A549 (cell line): ENCODE data around the gene RIT1. TPM values are rescaled to one million over a fixed set of nuclear protein-coding genes. Genes with fewer than 3 reads are reported as not detected.

ENCODE experiments used
- ATAC-seq, 2 experiments: fragments of 200-7000 bp in 1 of 2; fragments of >200 bp in 1 of 2; cut with Nextera tagmentation in 1 of 2; cut with Tn5 transposase in 1 of 2; 3 replicates each; pipeline versions ENCODE4 v1.8.0 to v1.9.1; 2018 to 2020; ENCODE audit warnings: mild to moderate bottlenecking in 1 of 2, moderate library complexity in 1 of 2
- CTCF ChIA-PET: fragments of 300-600 bp; sonication (Branson Sonifier 250); formaldehyde crosslinking; extraction: SDS; loops from one replicate; lab custom pipeline; 2021; ENCODE audit warnings: antibody characterized with exemption, inconsistent platforms; lab: Yijun Ruan, JAX
- POLR2A ChIA-PET: fragments of 350-600 bp; formaldehyde crosslinking; extraction: SDS; loops from one replicate; lab custom pipeline; 2021; ENCODE audit warnings: antibody characterized with exemption, inconsistent platforms; lab: Yijun Ruan, JAX
- DNase-seq, 2 experiments: peaks; one replicate each; pipeline versions ENCODE4 v3.0.0 to v3.0.0-alpha.2; 2011 to 2016; ENCODE audit warnings: low read depth in 1 of 2, low spot score in 1 of 2
- FAIRE-seq: peaks from 2 replicates; lab custom pipeline; 2011; peaks lifted over from hg19 to GRCh38; lab: Jason Lieb, UNC
- H3K27ac ChIP-seq, 2 experiments: fragments of >200 bp; sonication (Bioruptor Twin); formaldehyde crosslinking; 3 replicates each; pipeline ENCODE4 v1.5.1; 2016 to 2017
- H3K4me1 ChIP-seq: fragments of >200 bp; sonication (Bioruptor Twin); formaldehyde crosslinking; 3 replicates; pipeline ENCODE4 v1.6.1; 2016
- H3K4me2 ChIP-seq: fragments of >200 bp; sonication (Bioruptor Twin); formaldehyde crosslinking; 3 replicates; pipeline ENCODE4 v1.6.1; 2016
- H3K4me3 ChIP-seq: fragments of >200 bp; sonication (Bioruptor Twin); formaldehyde crosslinking; 3 replicates; pipeline ENCODE4 v1.5.1; 2016
- H3K9me3 ChIP-seq: fragments of >200 bp; sonication (Bioruptor Twin); formaldehyde crosslinking; 3 replicates; pipeline ENCODE4 v1.6.1; 2016
- CHD2 ChIP-seq: fragments of 150-350 bp; IDR thresholded peaks from 2 replicates; pipeline ENCODE4 v1.6.1; 2014; ENCODE audit warnings: low read length; ENCODE audit not compliant: partially characterized antibody
- CHD4 ChIP-seq: fragments of 200-600 bp; sonication (generic); IDR thresholded peaks from 2 replicates; pipeline ENCODE4 v1.6.1; 2016; ENCODE audit warnings: antibody characterized with exemption, mild to moderate bottlenecking, borderline replicate concordance
- ESRRA ChIP-seq: fragments of 150-350 bp; IDR thresholded peaks from 2 replicates; pipeline ENCODE4 v1.6.1; 2014; ENCODE audit warnings: mild to moderate bottlenecking, low read length, borderline replicate concordance
- HDAC2 ChIP-seq: fragments of 200-600 bp; sonication (generic); IDR thresholded peaks from 2 replicates; pipeline ENCODE4 v1.6.1; 2016
- HEYL ChIP-seq: fragments of 250-450 bp; sonication (Bioruptor Pico); IDR thresholded peaks from 2 replicates; pipeline ENCODE4 v1.8.0; 2021; ENCODE audit warnings: mild to moderate bottlenecking, moderate library complexity
- HOXA7 ChIP-seq: fragments of 250-450 bp; sonication (Bioruptor Pico); IDR thresholded peaks from 2 replicates; pipeline ENCODE4 v1.5.0; 2020; ENCODE audit warnings: mild to moderate bottlenecking, moderate library complexity
- HOXB5 ChIP-seq: fragments of 250-450 bp; sonication (Bioruptor Pico); IDR thresholded peaks from 2 replicates; pipeline ENCODE4 v1.5.0; 2020; ENCODE audit warnings: mild to moderate bottlenecking, moderate library complexity
- KDM1A ChIP-seq: fragments of 200-600 bp; sonication (generic); IDR thresholded peaks from 2 replicates; pipeline ENCODE4 v1.6.1; 2016; ENCODE audit warnings: low read depth, mild to moderate bottlenecking
- MAZ ChIP-seq: fragments of 150-350 bp; IDR thresholded peaks from 2 replicates; pipeline ENCODE4 v1.6.1; 2014; ENCODE audit warnings: antibody characterized with exemption, low read depth, low read length, borderline replicate concordance
- PHF8 ChIP-seq: fragments of 200-600 bp; sonication (generic); IDR thresholded peaks from 2 replicates; pipeline ENCODE4 v1.6.1; 2016; ENCODE audit warnings: low read depth, mild to moderate bottlenecking, antibody characterized with exemption, moderate library complexity, borderline replicate concordance
- TP53 ChIP-seq: fragments of 250-450 bp; sonication (Bioruptor Pico); IDR thresholded peaks from 2 replicates; pipeline ENCODE4 v1.5.0; 2021; ENCODE audit warnings: mild to moderate bottlenecking, moderate library complexity
- ZFP36 ChIP-seq: fragments of 450-650 bp; IDR thresholded peaks from 2 replicates; pipeline ENCODE4 v1.6.1; 2014; ENCODE audit warnings: borderline replicate concordance; ENCODE audit not compliant: partially characterized antibody
- ZSCAN20 ChIP-seq: fragments of 250-450 bp; sonication (Bioruptor Pico); IDR thresholded peaks from 2 replicates; pipeline ENCODE4 v1.8.0; 2022; ENCODE audit warnings: mild to moderate bottlenecking, moderate library complexity
- WGBS: methylation state at CpG from one replicate; pipeline ENCODE4 v1.1.6; 2017; ENCODE audit errors: missing lambda C conversion rate; 5-methylcytosine and 5-hydroxymethylcytosine counted together
- polyA plus RNA-seq, 4 experiments: library from polyadenylated mRNA; depleted of rRNA in 3 of 4; stranded (reverse); fragments of >200 nt; fragmentation: RNase III in 1 of 4; extraction: RNeasy Plus Mini Kit Qiagen cat#74134 plus additional on column Dnase treatment in 1 of 4; gene quantifications; 2 replicates in 3 of 4; 3 replicates in 1 of 4; pipeline ENCODE4 v1.2.3, GENCODE V29; 2011 to 2017
- TF ChIP-seq, protein P1 (sequence below): fragments of 150-350 bp; IDR thresholded peaks from 2 replicates; pipeline ENCODE4 v1.6.1; 2014; ENCODE audit warnings: low read depth, mild to moderate bottlenecking, low read length
- TF ChIP-seq, protein P2 (sequence below): fragments of >200 bp; sonication (Bioruptor Twin); formaldehyde crosslinking; IDR thresholded peaks from 2 replicates; pipeline ENCODE4 v1.6.1; 2016
- TF ChIP-seq, protein P3 (sequence below): IDR thresholded peaks from 2 replicates; pipeline ENCODE4 v1.6.1; 2012
- TF ChIP-seq, protein P4 (sequence below): fragments of 250-450 bp; sonication (Bioruptor Pico); IDR thresholded peaks from 2 replicates; pipeline ENCODE4 v1.5.0; 2020; ENCODE audit warnings: low read depth, mild to moderate bottlenecking, moderate library complexity

The RIT1 gene
- polyA plus RNA-seq, 2 of the 4 experiments (the other 2 are of a cell fraction) = 23.6 to 51.9 TPM

DNA sequence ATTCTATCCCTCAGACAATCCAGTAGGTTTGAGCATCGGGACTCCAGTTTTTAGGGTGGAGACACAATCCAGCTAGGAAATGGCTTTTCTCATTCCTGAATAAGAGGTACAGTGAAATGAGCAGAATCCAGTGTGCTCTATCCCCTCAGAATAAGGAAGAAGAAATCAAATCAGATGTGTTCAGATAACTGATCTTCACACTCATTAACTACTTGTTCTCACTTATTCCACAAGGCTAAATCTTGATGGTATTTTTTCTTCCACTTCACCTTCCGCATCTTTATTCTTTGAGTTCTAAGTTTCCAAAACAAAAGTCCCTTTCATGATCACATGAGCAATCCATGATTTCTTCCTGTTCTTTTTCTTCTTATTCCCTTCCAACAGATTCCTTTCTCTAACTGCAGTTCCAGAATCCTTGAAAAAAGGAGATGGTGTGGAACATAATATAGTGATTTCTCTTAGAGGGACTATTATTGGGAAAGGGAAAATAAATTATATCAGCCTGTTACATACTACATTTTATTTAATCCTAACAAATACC, 50.1 kb downstream of the RIT1 start:
- TF ChIP-seq HDAC2 (no peak), ZFP36 (no peak), ESRRA (no peak), ZSCAN20 (CRISPR knock-in tag) (no peak), CHD2 (no peak), CHD4 (no peak), MAZ (no peak), HOXA7 (no peak), TP53 (CRISPR knock-in tag) (no peak), HEYL (CRISPR knock-in tag) (no peak), HOXB5 (CRISPR knock-in tag) (no peak), PHF8 (no peak), KDM1A (no peak)
- TF ChIP-seq, protein P1, sequence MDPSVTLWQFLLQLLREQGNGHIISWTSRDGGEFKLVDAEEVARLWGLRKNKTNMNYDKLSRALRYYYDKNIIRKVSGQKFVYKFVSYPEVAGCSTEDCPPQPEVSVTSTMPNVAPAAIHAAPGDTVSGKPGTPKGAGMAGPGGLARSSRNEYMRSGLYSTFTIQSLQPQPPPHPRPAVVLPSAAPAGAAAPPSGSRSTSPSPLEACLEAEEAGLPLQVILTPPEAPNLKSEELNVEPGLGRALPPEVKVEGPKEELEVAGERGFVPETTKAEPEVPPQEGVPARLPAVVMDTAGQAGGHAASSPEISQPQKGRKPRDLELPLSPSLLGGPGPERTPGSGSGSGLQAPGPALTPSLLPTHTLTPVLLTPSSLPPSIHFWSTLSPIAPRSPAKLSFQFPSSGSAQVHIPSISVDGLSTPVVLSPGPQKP = no peak
- TF ChIP-seq, protein P2, sequence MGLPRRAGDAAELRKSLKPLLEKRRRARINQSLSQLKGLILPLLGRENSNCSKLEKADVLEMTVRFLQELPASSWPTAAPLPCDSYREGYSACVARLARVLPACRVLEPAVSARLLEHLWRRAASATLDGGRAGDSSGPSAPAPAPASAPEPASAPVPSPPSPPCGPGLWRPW = no peak
- POLR2A ChIA-PET = interaction anchor here (0.7 kb wide), 1 partner anchor 33 kb away, joined by 3 read pairs; no protein-coding TSS in a partner anchor
- ATAC-seq = no peak
- H3K9me3 ChIP-seq = no peaks in the 10 kb centered on the region
- no peak overlapping the region for H3K4me3 ChIP-seq
- no peak for DNase-seq
- CTCF ChIA-PET = interaction anchor here (1.3 kb wide), 1 partner anchor 9 kb away, joined by 3 read pairs; no protein-coding TSS in a partner anchor
- H3K4me1 ChIP-seq = peaks cover 16% of the 10 kb centered on the region
- no peak for FAIRE-seq
- no peak overlapping the region for H3K27ac ChIP-seq
- no peak overlapping the region for H3K4me2 ChIP-seq
- whole genome bisulfite sequencing = 78% methylated on average over 2 of the region's 2 CpGs

DNA sequence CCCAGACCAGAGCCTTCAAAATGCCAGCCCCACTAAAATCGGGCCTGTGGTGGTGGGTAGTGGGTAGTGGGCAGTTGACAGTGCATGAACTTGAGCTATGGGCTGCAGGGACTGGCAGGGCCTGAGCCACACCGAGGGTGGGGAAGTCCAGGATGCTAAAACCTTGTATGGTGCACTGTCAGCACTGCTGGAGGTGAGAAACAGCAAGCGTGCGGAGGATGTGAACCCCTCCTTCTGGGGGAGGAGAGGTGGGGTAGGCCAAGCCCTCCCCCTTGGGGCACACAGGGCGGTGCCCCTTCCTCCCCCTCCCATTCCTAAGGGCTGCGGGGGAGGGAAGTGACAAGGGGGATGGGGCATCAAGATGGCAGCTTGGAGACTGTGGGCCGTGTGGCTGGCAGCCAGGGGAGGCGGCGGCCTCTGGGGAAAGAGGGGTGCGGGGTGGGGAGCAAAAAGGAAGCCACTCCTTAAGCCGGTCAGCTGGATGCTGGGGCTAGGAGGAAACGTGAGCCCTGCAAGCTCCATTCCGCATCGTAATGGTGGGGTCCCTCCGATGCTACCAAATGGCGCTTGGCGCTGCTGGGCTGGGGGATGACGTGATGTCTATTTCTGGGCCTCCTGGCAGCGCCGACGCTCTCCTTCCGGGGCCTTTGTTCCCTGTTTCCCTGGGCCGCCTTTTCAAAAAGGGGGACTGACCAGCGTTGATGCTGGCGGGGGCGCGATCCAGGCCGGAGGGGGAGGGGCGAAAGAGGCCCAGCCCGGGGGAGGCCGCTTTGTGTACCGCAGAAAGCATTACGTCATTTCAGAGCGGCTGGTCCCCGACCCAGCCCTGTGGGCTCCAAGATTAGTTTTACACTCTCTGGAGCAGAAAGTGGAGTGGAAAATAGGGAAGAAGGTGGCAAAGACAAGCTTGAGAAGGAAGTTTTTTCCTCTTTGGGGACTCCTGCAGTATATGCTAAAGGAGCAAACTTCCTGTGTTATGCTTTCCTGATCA, 51.0 kb downstream of the RIT1 start:
- WGBS = 51% methylated on average over 19 of the region's 35 CpGs
- ATAC-seq = no peak

More for the DNA sequence above, 51.0 kb downstream of the RIT1 start:
- Histone ChIP-seq H3K9me3 (no peaks in the 10 kb centered on the region), H3K4me1 (peaks cover 16% of the 10 kb centered on the region), H3K27ac (0 out of 6 replicates have a peak overlapping the region, but pooled peaks of 1 of the 2 experiments have one; percentile 3), H3K4me2 (peak overlapping the region; percentile 49; the same call in 2 of the 3 replicates), H3K4me3 (peak overlapping the region; percentile 49; the same call in 2 of the 3 replicates)
- ChIA-PET POLR2A (interaction anchor here (0.7 kb wide), 1 partner anchor 74 kb away, joined by 4 read pairs; the partner anchor contains the start of gene KHDC4), CTCF (interaction anchor here (0.5 to 3.9 kb wide), 5 partner anchors 9 to 129 kb away, joined by 3 to 14 read pairs (median 4); no protein-coding TSS in a partner anchor)
- TF ChIP-seq, protein P3, sequence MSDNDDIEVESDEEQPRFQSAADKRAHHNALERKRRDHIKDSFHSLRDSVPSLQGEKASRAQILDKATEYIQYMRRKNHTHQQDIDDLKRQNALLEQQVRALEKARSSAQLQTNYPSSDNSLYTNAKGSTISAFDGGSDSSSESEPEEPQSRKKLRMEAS = no peak
- TF ChIP-seq, protein P4, sequence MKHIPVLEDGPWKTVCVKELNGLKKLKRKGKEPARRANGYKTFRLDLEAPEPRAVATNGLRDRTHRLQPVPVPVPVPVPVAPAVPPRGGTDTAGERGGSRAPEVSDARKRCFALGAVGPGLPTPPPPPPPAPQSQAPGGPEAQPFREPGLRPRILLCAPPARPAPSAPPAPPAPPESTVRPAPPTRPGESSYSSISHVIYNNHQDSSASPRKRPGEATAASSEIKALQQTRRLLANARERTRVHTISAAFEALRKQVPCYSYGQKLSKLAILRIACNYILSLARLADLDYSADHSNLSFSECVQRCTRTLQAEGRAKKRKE (CRISPR knock-in tag) = no peak
- FAIRE-seq (no peak), DNase-seq (no peak)
